Measurements from ENCODE around the gene AGAP9.
"Not testable (repeated sequence)": the region's sequence is repeated elsewhere in the genome, so short reads cannot be mapped to it uniquely, and the experiment has no call there.

AGAP9 gene

GRCh38 chr10:47456794-47457527 lies 66.5 kb downstream of the AGAP9 start:
- DNase-seq, result no peak

- no peak for DNase-seq
Observed at GRCh38 chr10:47456079-47456785, 67.2 kb downstream of the AGAP9 start.

- DNase-seq, result not testable (repeated sequence)
Observed at GRCh38 chr10:47455350-47456078, 67.9 kb downstream of the AGAP9 start.

- no peak for DNase-seq
Observed at GRCh38 chr10:47454780-47455058, 68.7 kb downstream of the AGAP9 start.

- DNase-seq, result no peak
Observed at GRCh38 chr10:47454008-47454779, 69.2 kb downstream of the AGAP9 start.

- DNase-seq, result no peak
Observed at GRCh38 chr10:47453141-47454007, 70.1 kb downstream of the AGAP9 start.

GRCh38 chr10:47452495-47453140 lies 70.8 kb downstream of the AGAP9 start:
- no peak for DNase-seq

- DNase-seq, result no peak
Observed at GRCh38 chr10:47451998-47452494, 71.4 kb downstream of the AGAP9 start.

All from DMS 273 treated with DMSO at 0.1 percent for 48 hours (cell line).